Activated naive CD4-positive, alpha-beta T cell (primary cell): ENCODE results near the gene WSCD1.

Source experiments
- DNase-seq, 4 experiments: peaks; one replicate each; lab custom pipeline; 2025; lab: John Stamatoyannopoulos, UW

Gene WSCD1

GRCh38 chr17:6108382-6108781 lies 38.2 kb downstream of the WSCD1 start:
- DNase-seq, result no peak

- DNase-seq, result no peak
These were observed 38.8 kb downstream of the WSCD1 start for GRCh38 chr17:6108987-6109386.

- no peak for DNase-seq
These were observed 39.4 kb downstream of the WSCD1 start for GRCh38 chr17:6109536-6109935.

- no peak for DNase-seq
These were observed 39.9 kb downstream of the WSCD1 start for GRCh38 chr17:6110088-6110487.

GRCh38 chr17:6110592-6110991 lies 40.4 kb downstream of the WSCD1 start:
- DNase-seq, result no peak

GRCh38 chr17:6120351-6120750 lies 50.2 kb downstream of the WSCD1 start:
- DNase-seq, result no peak

- no peak for DNase-seq
These were observed 54.7 kb downstream of the WSCD1 start for GRCh38 chr17:6124856-6125255.

- no peak for DNase-seq
These were observed 56.6 kb downstream of the WSCD1 start for GRCh38 chr17:6126768-6127167.

- DNase-seq, result no peak
These were observed 64.5 kb downstream of the WSCD1 start for GRCh38 chr17:6134721-6135120.

- no peak for DNase-seq
These were observed 65.1 kb downstream of the WSCD1 start for GRCh38 chr17:6135236-6135635.

- no peak for DNase-seq
These were observed 65.8 kb downstream of the WSCD1 start for GRCh38 chr17:6135996-6136395.

GRCh38 chr17:6137716-6138502 lies 67.7 kb downstream of the WSCD1 start:
- no peak for DNase-seq

- DNase-seq, result no peak
These were observed 68.7 kb downstream of the WSCD1 start for GRCh38 chr17:6138761-6139446.

GRCh38 chr17:6139447-6139832 lies 69.3 kb downstream of the WSCD1 start:
- no peak for DNase-seq

GRCh38 chr17:6140188-6140587 lies 70.0 kb downstream of the WSCD1 start:
- DNase-seq, result no peak

- no peak for DNase-seq
These were observed 70.7 kb downstream of the WSCD1 start for GRCh38 chr17:6140728-6141330.

- DNase-seq, result no peak
These were observed 72.5 kb downstream of the WSCD1 start for GRCh38 chr17:6142701-6143100.

GRCh38 chr17:6145946-6146345 lies 75.8 kb downstream of the WSCD1 start:
- no peak for DNase-seq

GRCh38 chr17:6147042-6147441 lies 76.9 kb downstream of the WSCD1 start:
- DNase-seq, result no peak

GRCh38 chr17:6153375-6153774 lies 83.2 kb downstream of the WSCD1 start:
- no peak for DNase-seq

- DNase-seq, result no peak
These were observed 87.5 kb downstream of the WSCD1 start for GRCh38 chr17:6157716-6158115.

- DNase-seq, result no peak
These were observed 89.5 kb downstream of the WSCD1 start for GRCh38 chr17:6159541-6160231.

GRCh38 chr17:6160232-6160555 lies 90.0 kb downstream of the WSCD1 start:
- DNase-seq, result no peak
